GM12878 (cell line): ENCODE measurements around the gene SC5D. TPM values are rescaled to one million over a fixed set of nuclear protein-coding genes. Genes with fewer than 3 reads are reported as not detected.

ENCODE experiments used
- ATAC-seq: fragments of 200-7000 bp; cut with Tn5 transposase; 3 replicates; pipeline ENCODE4 v1.9.1; 2020; ENCODE audit warnings: mild to moderate bottlenecking, moderate library complexity
- BruUV-seq: library from RNA; stranded (reverse); fragments of 400-500 nt; replicated peaks from 2 replicates; lab custom pipeline; 2021; lab: Mats Ljungman, UMichigan
- CTCF ChIA-PET: fragments of 300-600 bp; sonication (Branson Sonifier 250); formaldehyde crosslinking; extraction: SDS; loops from one replicate; lab custom pipeline; 2021; ENCODE audit warnings: inconsistent platforms; lab: Yijun Ruan, JAX
- POLR2A ChIA-PET: fragments of 350-600 bp; formaldehyde crosslinking; extraction: SDS; loops from one replicate; lab custom pipeline; 2021; ENCODE audit warnings: inconsistent platforms; lab: Charles Lee
- RAD21 ChIA-PET: fragments of 300-600 bp; sonication (Branson Sonifier 250); formaldehyde crosslinking; loops from one replicate; lab custom pipeline; 2023; ENCODE audit warnings: antibody characterized with exemption; ENCODE audit not compliant: unreplicated experiment; lab: Charles Lee
- SMC1A ChIA-PET: fragments of 300-600 bp; sonication (Branson Sonifier 250); formaldehyde crosslinking; loops from one replicate; lab custom pipeline; 2023; ENCODE audit not compliant: unreplicated experiment, uncharacterized antibody; lab: Charles Lee
- DNase-seq: peaks from one replicate; pipeline ENCODE4 v3.0.0-alpha.2; 2011; ENCODE audit warnings: low read depth, low spot score
- FAIRE-seq: peaks from 3 replicates; lab custom pipeline; 2011; peaks lifted over from hg19 to GRCh38; lab: Jason Lieb, UNC
- H2AFZ ChIP-seq: 2 replicates; pipeline ENCODE4 v1.6.0; 2011; ENCODE audit warnings: low read depth, low read length, control low read depth; ENCODE audit not compliant: control insufficient read depth
- H3K27ac ChIP-seq: 2 replicates; pipeline ENCODE4 v1.5.1; 2011; ENCODE audit warnings: control low read depth; ENCODE audit not compliant: control insufficient read depth, insufficient read depth
- H3K27me3 ChIP-seq, 2 experiments: replicated peaks in 1 of 2; 2 replicates each; pipeline versions ENCODE4 v1.6.0 to v1.6.1; 2011; ENCODE audit warnings: low read length in 1 of 2; ENCODE audit not compliant: control insufficient read depth in 2 of 2, insufficient read depth in 2 of 2
- H3K36me3 ChIP-seq, 2 experiments: 2 replicates each; pipeline ENCODE4 v1.5.1; 2011; ENCODE audit warnings: low read length in 1 of 2; ENCODE audit not compliant: control insufficient read depth in 2 of 2, insufficient read depth in 2 of 2
- H3K4me1 ChIP-seq: 2 replicates; pipeline ENCODE4 v1.6.1; 2011; ENCODE audit warnings: mild to moderate bottlenecking, low read length, moderate library complexity, mixed read lengths; ENCODE audit not compliant: control insufficient read depth, insufficient read depth
- H3K4me2 ChIP-seq: 2 replicates; pipeline ENCODE4 v1.6.0; 2011; ENCODE audit warnings: control low read depth; ENCODE audit not compliant: control insufficient read depth, insufficient read depth
- H3K4me3 ChIP-seq: fragments of 200-600 bp; sonication (generic); 2 replicates; pipeline ENCODE4 v1.5.1; 2016
- H3K79me2 ChIP-seq: 2 replicates; pipeline ENCODE4 v1.6.0; 2011; ENCODE audit warnings: low read length; ENCODE audit not compliant: control insufficient read depth, insufficient read depth
- H3K9ac ChIP-seq: 2 replicates; pipeline ENCODE4 v1.8.0; 2011; ENCODE audit warnings: low read length, control low read depth, mixed read lengths; ENCODE audit not compliant: control insufficient read depth, insufficient read depth
- H3K9me3 ChIP-seq: replicated peaks from 3 replicates; pipeline ENCODE4 v1.5.1; 2011; ENCODE audit warnings: mild to moderate bottlenecking, low read length; ENCODE audit not compliant: control insufficient read depth, insufficient read depth
- H4K20me1 ChIP-seq: 2 replicates; pipeline ENCODE4 v1.6.0; 2011; ENCODE audit not compliant: control insufficient read depth, insufficient read depth
- SP1 ChIP-seq: IDR thresholded peaks from one replicate; pipeline ENCODE4 v1.6.1; 2011; ENCODE audit warnings: low read depth, low read length
- WGBS: methylation state at CpG from one replicate; pipeline ENCODE4 v1.1.6; 2016; ENCODE audit warnings: low lambda C conversion rate; ENCODE audit not compliant: insufficient replicate concordance, insufficient coverage; ENCODE audit errors: missing lambda C conversion rate; 5-methylcytosine and 5-hydroxymethylcytosine counted together
- in situ Hi-C: fragments of 300-500 bp; cut with MboI; formaldehyde crosslinking; loops from 9 replicates; pipeline ENCODE4 v1.14.3; 2018; ENCODE audit warnings: mixed read lengths
- intact Hi-C: fragments of 100-400 bp; cut with micrococcal nuclease; formaldehyde crosslinking; loops from one replicate; pipeline ENCODE4 v1.14.2; 2022; ENCODE audit not compliant: unreplicated experiment
- polyA plus RNA-seq, 11 experiments: library from polyadenylated mRNA; depleted of rRNA in 4 of 11; unstranded in 6 of 11; stranded (reverse) in 5 of 11; fragments of >200 nt; fragmentation: Nextera tagmentation in 4 of 11; fragmentation: Illumina TruSeq in 1 of 11; extraction: Ambion mirVana in 4 of 11; extraction: Trizol in 1 of 11; gene quantifications; 1 replicate in 1 of 11; 2 replicates in 10 of 11; pipeline versions ENCODE4 v1.2.1 to v1.2.3, GENCODE V29; 2011 to 2016; ENCODE audit warnings: inconsistent platforms in 2 of 11, missing spikeins in 2 of 11, low read depth in 1 of 11
- total RNA-seq, 4 experiments: library from RNA; depleted of rRNA in 3 of 4; stranded (reverse); fragments of >200 nt in 3 of 4; fragmentation: Illumina TruSeq in 1 of 4; extraction: Trizol in 1 of 4; gene quantifications; 2 replicates each; pipeline versions ENCODE4 v1.2.1 to v1.2.3, GENCODE V29; 2013 to 2021
- TF ChIP-seq, protein P1 (sequence below): fragments of 450-650 bp; IDR thresholded peaks from 2 replicates; pipeline ENCODE4 v1.6.1; 2016; ENCODE audit warnings: mild to moderate bottlenecking
- TF ChIP-seq, protein P2 (sequence below): fragments of 450-650 bp; IDR thresholded peaks from 2 replicates; pipeline ENCODE4 v1.6.1; 2017; ENCODE audit warnings: low read depth, mild to moderate bottlenecking, moderate library complexity

The SC5D gene
- total and polyA plus RNA-seq, 10 of the 15 experiments (the other 5 are each of a cell fraction or from before 2014, with no cell fraction given): 23.7 to 134 (median 30.8) TPM

DNA sequence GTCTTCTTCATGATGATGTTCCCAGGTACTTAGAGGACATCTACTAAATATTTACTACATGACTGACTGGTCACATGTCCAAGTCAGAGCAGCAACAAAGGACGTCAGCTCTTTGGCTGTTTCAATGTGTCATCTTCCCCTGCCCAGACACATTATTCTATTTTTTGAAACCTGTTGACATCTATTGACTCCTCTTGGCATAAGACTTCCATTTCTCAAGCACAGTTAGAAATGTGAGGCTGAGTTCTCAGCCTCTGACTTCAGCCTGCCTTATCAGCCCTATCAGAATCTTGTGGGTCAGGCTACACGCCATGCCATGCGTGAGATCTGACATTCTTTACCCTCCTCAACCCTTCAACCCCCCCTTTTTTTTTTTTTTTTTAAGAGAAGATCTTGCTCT is 63.8 kb downstream of the SC5D start:
- WGBS: 94% methylated on average over 3 of the region's 3 CpGs
- DNase-seq (no peak), FAIRE-seq (no peak), ATAC-seq (no peak)
- ChIA-PET RAD21 (no interaction called here), POLR2A (no interaction called here), SMC1A (interaction anchor here (1.4 to 2.9 kb wide), 2 partner anchors 10 to 11 kb away, joined by 5 to 22 read pairs; no protein-coding TSS in a partner anchor), CTCF (no interaction called here)
- H3K27me3 ChIP-seq: no peaks in the 10 kb centered on the region
- intact Hi-C loops: no loop called here
- no peak overlapping the region for H3K4me2 ChIP-seq
- no peaks in the 10 kb centered on the region for H4K20me1 ChIP-seq
- no TSS peak for BruUV-seq
- in situ Hi-C loops: no loop called here
- no peak overlapping the region for H3K4me3 ChIP-seq
- H3K9me3 ChIP-seq: no peaks in the 10 kb centered on the region; the same call in 2 of the 3 replicates
- H3K79me2 ChIP-seq: no peaks in the 10 kb centered on the region
- TF ChIP-seq, protein P1, sequence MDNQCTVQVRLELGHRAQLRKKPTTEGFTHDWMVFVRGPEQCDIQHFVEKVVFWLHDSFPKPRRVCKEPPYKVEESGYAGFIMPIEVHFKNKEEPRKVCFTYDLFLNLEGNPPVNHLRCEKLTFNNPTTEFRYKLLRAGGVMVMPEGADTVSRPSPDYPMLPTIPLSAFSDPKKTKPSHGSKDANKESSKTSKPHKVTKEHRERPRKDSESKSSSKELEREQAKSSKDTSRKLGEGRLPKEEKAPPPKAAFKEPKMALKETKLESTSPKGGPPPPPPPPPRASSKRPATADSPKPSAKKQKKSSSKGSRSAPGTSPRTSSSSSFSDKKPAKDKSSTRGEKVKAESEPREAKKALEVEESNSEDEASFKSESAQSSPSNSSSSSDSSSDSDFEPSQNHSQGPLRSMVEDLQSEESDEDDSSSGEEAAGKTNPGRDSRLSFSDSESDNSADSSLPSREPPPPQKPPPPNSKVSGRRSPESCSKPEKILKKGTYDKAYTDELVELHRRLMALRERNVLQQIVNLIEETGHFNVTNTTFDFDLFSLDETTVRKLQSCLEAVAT: no peak
- TF ChIP-seq, protein P2, sequence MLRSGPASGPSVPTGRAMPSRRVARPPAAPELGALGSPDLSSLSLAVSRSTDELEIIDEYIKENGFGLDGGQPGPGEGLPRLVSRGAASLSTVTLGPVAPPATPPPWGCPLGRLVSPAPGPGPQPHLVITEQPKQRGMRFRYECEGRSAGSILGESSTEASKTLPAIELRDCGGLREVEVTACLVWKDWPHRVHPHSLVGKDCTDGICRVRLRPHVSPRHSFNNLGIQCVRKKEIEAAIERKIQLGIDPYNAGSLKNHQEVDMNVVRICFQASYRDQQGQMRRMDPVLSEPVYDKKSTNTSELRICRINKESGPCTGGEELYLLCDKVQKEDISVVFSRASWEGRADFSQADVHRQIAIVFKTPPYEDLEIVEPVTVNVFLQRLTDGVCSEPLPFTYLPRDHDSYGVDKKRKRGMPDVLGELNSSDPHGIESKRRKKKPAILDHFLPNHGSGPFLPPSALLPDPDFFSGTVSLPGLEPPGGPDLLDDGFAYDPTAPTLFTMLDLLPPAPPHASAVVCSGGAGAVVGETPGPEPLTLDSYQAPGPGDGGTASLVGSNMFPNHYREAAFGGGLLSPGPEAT: no peak
- TF ChIP-seq SP1: no peak
- H3K9ac ChIP-seq: no peak overlapping the region
- no peak overlapping the region for H2AFZ ChIP-seq
- H3K4me1 ChIP-seq: no peaks in the 10 kb centered on the region
- no peaks in the 10 kb centered on the region for H3K36me3 ChIP-seq
- H3K27ac ChIP-seq: no peak overlapping the region

Other genes starting within 250 kb of the SC5D start
- gene TECTA, start 191.5 kb upstream of the SC5D start, total RNA-seq (2014; rRNA removed): 0.05 and 0.06 TPM in 2 replicates
- 0.04 and 0.05 TPM in 2 replicates for gene TECTA, start 191.5 kb upstream of the SC5D start, total RNA-seq (2014; rRNA removed; fragmentation: Illumina TruSeq; extraction: Trizol)
- 0.05 and 0.11 TPM in 2 replicates for gene TECTA, start 191.5 kb upstream of the SC5D start, total RNA-seq (2021)
- gene TECTA, start 191.5 kb upstream of the SC5D start, polyA plus RNA-seq (2011; rRNA removed): 0.14 and 0.20 TPM in 2 replicates
- gene TECTA, start 191.5 kb upstream of the SC5D start, polyA plus RNA-seq (2014; fragmentation: Illumina TruSeq; extraction: Trizol): 0.12 and 0.16 TPM in 2 replicates
- under 1 TPM in 1 of 2 experiments, not detected in 1; under 0.01 TPM for gene TECTA, start 191.5 kb upstream of the SC5D start, polyA plus RNA-seq (2014; fragmentation: Nextera tagmentation; extraction: Ambion mirVana)
- gene TECTA, start 191.5 kb upstream of the SC5D start, polyA plus RNA-seq (2014; rRNA removed): 0.13 and 0.58 TPM in 2 replicates
- gene TECTA, start 191.5 kb upstream of the SC5D start, polyA plus RNA-seq (2016; fragmentation: Nextera tagmentation; extraction: Ambion mirVana): under 1 TPM; 0.03 to 0.04 TPM
- 75.1 and 77.9 TPM in 2 replicates for gene SORL1, start 159.5 kb downstream of the SC5D start, total RNA-seq (2014; rRNA removed)
- gene SORL1, start 159.5 kb downstream of the SC5D start, total RNA-seq (2014; rRNA removed; fragmentation: Illumina TruSeq; extraction: Trizol): 58.7 and 61.4 TPM in 2 replicates
- 99.6 and 107 TPM in 2 replicates for gene SORL1, start 159.5 kb downstream of the SC5D start, total RNA-seq (2021)
- gene SORL1, start 159.5 kb downstream of the SC5D start, polyA plus RNA-seq (2011; rRNA removed): 74.4 and 102 TPM in 2 replicates
- gene SORL1, start 159.5 kb downstream of the SC5D start, polyA plus RNA-seq (2014; fragmentation: Illumina TruSeq; extraction: Trizol): 60.0 and 68.0 TPM in 2 replicates
- 10 to 100 TPM; 20.2 to 26.0 TPM for gene SORL1, start 159.5 kb downstream of the SC5D start, polyA plus RNA-seq (2014; fragmentation: Nextera tagmentation; extraction: Ambion mirVana)
- 42.4 and 44.0 TPM in 2 replicates for gene SORL1, start 159.5 kb downstream of the SC5D start, polyA plus RNA-seq (2014; rRNA removed)
- gene SORL1, start 159.5 kb downstream of the SC5D start, polyA plus RNA-seq (2016; fragmentation: Nextera tagmentation; extraction: Ambion mirVana): 10 to 100 TPM; 59.9 to 64.7 TPM